Stimulated activated CD4-positive, alpha-beta T cell treated with anti-CD3 and anti-CD28 coated beads, Interleukin-1b, Interleukin-23, amount 100 ng/mL, for 4 hours (primary cell): ENCODE data around the gene ACTL6B.
"Not testable (repeated sequence)": the region's sequence is repeated elsewhere in the genome, so short reads cannot be mapped to it uniquely, and the experiment has no call there.

Experiments used
- DNase-seq, 2 donors: peaks; one replicate each; pipeline ENCODE4 v3.0.0-alpha.2; 2020; ENCODE audit warnings: low read depth in 2 of 2

The ACTL6B gene

GRCh38 chr7:100655908-100656674 lies at the start of gene ACTL6B:
ACTL6B (minus strand) TSS chr7:100656448; CDS start chr7:100656354, 94 bp downstream.
- peak in 1 of 2 donors; percentile 47 for DNase-seq

GRCh38 chr7:100705320-100705752 lies 49.1 kb upstream of the ACTL6B start:
- peak; percentile 70 to 77 for DNase-seq

- not testable (repeated sequence) for DNase-seq
Observed at GRCh38 chr7:100701089-100701488, 44.8 kb upstream of the ACTL6B start.

DNA sequence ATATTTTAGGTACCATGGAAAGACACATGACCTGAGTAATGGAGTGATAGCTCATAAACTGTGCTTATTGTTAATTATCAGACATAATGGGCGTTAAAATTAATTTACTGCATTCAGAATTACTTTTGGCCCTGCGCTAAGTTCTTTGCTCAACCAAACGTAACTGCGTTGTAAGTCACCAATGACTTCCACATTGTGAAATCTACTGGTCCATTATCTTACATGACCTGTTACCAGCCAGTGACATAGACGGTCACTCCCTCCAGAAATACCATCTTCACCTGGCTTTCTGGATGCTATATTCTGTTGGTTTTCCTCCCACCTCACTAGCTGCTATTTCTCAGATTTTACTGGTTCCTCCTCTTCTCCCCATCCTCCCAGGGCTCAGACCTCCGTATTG lies 42.8 kb upstream of the ACTL6B start:
- DNase-seq = no peak

- DNase-seq = no peak
Observed at GRCh38 chr7:100696123-100696521, 39.9 kb upstream of the ACTL6B start.

GRCh38 chr7:100694098-100694745 lies 38.0 kb upstream of the ACTL6B start, which contains the start of gene GIGYF1:
GIGYF1 (minus strand) TSS chr7:100694250; CDS start chr7:100688238, 6,012 bp downstream.
- DNase-seq = peak; percentile 57 to 67

DNA sequence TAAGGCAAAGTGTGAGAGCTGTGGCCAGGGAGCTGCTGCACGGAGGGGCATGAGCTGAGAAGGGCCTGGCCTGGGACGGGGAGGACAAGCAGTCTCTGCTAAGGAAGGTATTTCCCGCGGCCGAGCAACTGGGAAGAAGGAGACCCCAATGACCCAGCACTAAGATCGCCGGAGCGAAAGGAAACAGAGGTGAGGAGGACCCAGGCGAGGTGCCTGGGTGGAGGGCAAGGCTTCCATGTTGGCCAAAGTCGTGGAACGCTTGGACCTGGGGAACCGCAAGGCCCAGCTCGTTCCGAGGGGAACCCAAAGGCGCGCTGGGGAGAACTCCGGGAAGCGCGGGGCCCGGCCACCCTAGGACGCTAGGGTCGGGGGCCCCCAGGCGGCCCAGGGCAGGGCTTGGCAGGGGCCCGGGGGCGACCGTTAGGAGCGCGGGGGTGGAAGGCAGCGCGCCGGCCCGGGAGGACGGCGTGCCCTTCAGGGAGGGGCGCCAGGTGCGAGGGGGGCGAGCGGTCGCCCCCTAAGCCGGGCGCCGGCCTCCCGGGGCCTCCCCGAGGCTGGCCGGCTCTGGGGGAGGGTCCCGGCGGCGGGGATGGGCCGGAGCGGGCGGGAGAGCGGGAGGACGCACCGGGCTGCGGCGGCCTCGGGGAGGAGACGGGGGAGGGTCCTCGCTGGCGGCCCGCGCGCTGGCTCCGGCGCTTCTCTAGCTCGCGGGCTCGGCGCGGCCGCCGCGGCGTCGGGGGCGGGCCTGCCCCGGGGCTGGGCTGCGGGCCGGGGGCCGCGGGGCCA lies 37.3 kb upstream of the ACTL6B start:
- no peak for DNase-seq

DNA sequence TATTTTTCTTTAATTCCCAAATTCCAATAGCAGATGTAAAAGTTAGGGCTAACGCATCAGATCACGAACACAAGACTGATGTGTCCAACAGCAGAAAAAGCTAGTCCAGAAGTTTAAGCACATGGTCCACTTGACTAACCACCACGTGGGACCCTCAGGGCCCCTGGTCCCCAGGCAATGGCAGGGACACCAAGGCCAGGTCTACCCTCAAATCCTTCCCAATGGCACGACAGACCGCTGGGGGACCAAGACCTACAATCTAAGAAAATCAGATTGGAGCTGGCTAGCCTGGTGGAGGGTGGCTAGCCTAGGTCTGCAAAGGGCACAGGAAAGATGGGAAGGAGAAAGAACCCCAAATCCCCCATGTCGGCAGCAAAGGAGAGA lies 36.3 kb upstream of the ACTL6B start:
- no peak for DNase-seq

- peak; percentile 75 to 81 for DNase-seq
Observed at GRCh38 chr7:100691676-100692577, 35.7 kb upstream of the ACTL6B start.

DNA sequence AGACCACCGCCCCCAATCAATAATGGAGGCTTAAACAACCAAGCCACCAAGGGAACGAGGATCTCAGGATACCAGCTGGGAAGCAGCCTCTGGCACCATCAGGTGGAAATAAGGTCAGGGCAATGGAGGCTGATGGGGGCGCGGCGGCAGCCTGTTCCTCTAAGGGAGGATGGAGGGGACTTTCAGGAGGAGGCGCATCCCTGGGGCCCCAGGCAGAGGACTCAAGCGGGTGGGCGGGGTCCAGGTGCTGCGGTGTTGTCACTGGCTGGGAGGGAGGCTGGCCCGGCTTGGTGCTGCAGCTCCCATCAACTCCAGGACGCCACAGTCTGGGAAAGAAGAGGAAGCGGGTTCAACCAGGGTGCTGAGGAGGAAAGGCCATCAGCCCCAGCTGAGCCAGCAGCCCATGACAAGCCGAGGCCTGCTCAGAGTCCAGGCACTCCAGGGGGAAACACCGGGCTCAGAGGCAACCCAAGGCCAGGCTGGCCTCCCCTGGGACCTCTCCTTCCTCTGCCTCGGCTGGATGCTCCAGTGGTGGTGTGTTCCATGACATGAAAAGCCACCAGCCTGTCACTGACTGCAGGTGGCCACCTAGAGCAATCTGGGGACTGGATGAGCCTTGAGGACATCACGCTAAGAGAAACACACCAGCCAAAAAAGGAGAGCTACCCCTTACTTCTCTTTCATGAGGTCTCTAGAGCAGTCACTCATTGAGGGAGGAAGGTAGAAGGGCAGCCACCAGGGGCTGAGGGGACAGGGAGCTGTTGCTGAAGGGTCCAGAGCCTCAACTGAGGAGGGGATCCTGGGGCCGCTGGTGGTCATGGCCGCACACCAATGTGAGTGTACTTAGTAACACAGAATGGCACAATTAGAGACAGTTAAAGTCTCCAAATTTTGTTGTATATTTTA lies 33.2 kb upstream of the ACTL6B start:
- no peak for DNase-seq

GRCh38 chr7:100688326-100688860 lies 32.1 kb upstream of the ACTL6B start:
- no peak for DNase-seq

DNA sequence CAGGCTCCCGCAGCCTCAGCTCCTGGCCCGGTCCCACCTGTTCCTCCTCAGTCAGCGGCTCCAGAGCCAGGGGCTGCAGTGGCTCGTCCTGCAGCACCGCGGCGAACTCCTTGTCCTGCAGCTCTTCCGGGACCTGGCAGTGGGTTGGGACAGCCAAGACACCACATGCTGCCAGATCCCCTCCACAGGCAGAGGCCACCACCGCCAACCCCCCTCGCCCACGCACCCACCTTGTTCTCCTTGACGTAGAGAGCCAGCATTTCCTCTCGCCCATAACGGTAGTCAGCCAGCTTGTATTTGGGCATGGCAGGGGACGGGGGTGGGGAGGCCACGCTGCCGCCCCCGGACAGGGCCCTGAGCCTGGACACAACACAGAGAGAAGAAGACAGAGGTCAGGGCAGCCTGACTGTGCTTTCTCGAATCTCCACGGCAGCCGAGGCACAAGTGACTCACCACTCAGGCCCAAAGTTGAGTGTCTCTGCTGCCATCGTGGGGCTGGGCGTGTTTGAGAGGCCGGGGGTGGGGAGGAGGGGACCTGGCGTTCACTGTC lies 31.6 kb upstream of the ACTL6B start:
- DNase-seq = no peak

DNA sequence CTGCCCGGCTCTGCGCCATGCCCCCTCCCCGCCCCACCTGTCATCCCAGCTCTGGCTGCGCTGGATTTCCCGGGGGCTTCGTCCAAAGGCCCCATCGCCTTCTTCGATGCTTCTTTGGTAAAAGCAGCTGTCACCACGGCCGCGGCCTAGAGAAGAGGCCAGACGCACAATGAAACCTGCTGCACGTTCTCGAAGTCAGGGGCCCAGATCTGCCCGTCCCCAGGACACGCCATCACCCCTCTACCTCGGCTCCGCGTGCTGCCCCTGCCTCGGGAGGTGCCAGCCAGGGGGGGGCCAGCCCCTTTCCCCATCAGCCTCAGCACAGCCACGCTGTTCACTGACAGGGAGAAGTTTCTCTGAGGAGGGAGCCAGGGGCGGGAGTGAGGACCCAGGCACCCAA lies 31.0 kb upstream of the ACTL6B start:
- DNase-seq = no peak

- no peak for DNase-seq
Observed at GRCh38 chr7:100686822-100687211, 30.6 kb upstream of the ACTL6B start.

DNA sequence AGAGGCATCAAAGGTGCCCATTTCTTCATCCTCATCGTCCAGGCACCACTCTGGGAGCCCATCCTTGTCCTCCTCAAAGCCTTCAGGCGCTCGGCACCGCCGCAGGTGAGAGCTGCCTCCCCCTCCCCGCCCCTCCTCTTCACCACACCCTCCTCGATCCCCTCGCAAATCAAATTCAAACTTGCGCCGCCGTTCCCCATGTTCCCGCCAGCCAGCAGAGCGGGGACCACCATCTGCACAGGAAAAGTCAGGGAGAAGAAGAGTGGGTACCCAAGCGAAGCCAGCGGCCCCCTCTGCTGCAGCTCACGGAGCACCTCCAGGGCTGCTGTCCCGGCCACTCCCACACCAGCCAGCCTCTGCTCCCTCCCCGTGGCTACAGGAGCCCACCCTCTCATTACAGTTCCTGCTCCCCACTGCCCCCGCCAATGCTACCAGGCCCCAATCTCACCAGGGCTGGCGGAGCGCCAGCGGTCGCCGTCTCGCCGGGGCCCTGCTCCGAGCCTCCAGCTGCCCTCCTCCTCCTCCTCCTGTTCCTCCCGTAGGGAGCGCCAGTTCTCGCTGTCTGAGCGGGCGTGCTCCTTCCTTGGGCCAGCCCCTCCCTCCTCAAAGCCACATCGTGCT lies 30.1 kb upstream of the ACTL6B start:
- DNase-seq = no peak

DNA sequence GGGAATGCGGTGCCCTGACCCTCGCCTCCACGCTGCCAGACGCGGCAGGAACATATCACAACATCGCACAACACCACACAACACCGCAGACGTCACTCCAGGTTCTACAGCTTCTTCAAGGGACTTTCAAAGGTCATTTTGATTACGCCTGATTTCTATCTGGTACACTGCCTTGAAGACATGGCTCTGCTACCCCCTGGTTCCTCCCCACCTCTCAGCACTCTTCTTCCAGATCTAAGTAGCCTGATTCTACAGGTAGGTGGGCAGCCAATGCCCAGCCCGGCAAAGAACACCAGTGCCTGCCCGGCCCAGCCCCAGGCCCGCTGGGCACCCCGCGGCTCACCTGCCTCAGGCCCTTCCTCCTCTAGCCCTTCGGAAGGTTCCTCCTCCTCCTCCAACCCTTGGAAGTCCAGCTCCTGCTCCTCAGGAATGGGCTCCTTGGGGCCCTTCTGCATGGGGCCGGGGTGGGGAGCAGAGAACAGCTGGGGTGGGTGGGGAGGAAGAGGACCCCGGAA lies 29.4 kb upstream of the ACTL6B start:
- no peak for DNase-seq

DNA sequence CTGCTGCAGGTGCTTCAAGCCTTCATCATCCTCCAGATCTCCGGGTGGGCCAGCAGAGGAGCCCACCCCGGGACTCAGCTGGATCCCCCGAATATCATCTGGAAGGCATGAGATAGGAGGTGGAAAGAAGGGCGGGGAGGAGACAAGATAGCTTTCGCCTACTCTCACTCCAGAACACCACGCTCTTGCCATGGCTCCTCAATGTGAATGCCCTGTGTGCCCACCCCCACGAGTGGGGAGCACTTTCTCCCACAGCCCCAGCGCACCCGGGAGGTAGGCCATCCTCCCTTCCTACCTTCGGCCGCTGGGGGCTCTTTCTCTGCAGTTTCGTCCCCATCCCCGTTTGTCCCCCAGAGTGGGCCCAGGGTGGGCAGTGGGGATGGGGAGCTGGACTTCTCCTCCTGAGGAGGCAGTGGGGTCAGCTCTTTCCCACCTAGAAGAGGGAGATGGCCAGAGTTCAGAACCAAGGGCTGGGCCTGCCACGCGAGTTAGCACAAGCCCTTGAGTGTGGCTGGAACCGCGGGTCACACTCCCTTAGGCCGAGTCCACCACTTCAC lies 28.9 kb upstream of the ACTL6B start:
- no peak for DNase-seq

DNA sequence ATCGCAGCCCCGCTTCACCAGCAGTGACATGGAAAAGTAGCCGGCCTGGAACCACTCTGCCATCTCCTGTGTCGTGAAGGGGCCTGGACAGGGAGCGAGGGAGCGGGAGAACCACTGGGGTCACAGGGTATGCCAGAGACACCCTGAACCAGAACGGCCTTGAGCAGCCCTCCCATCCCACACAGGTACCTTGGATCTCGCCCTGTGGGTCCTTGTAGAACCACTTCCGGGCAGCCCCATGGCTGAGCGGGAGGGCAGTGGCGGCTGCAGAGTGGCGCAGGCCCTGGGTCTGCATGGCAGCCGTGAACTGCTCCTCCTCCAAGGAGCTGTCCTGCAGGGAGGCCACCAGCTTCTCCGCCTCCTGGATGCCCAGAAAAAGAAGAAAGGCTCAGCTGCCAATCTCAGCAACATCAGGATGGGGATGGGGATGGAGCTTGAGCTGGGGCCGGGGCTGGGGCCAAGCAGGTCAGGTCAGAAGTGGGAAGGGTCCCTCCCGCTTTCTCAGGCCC lies 28.3 kb upstream of the ACTL6B start:
- DNase-seq = no peak
